ENCODE measurements around the gene ETS1.

The ETS1 gene

GRCh38 chr11:128587415-128587814 is at the start of gene ETS1:
Gene ETS1 (minus strand): TSS chr11:128587558. CDS start chr11:128573130, 14,428 bp downstream.
- no peak for DNase-seq (ENCODE audit: low spot score)

GRCh38 chr11:128634395-128634794 is 47.0 kb upstream of the ETS1 start:
- DNase-seq (ENCODE audit: low spot score), result no peak

- no peak for DNase-seq (ENCODE audit: low spot score)
These were observed 46.1 kb upstream of the ETS1 start for GRCh38 chr11:128633384-128633965.

GRCh38 chr11:128632141-128632791 is 44.9 kb upstream of the ETS1 start:
- peak; percentile 63 for DNase-seq (ENCODE audit: low spot score)

GRCh38 chr11:128630367-128631230 is 43.2 kb upstream of the ETS1 start:
- peak; percentile 79 for DNase-seq (ENCODE audit: low spot score)

- DNase-seq (ENCODE audit: low spot score), result no peak
These were observed 42.3 kb upstream of the ETS1 start for GRCh38 chr11:128629516-128630106.

- DNase-seq (ENCODE audit: low spot score), result no peak
These were observed 41.3 kb upstream of the ETS1 start for GRCh38 chr11:128628686-128629085.

GRCh38 chr11:128628325-128628673 is 40.9 kb upstream of the ETS1 start:
- no peak for DNase-seq (ENCODE audit: low spot score)

GRCh38 chr11:128627666-128628324 is 40.4 kb upstream of the ETS1 start:
- DNase-seq (ENCODE audit: low spot score), result no peak

- no peak for DNase-seq (ENCODE audit: low spot score)
These were observed 39.7 kb upstream of the ETS1 start for GRCh38 chr11:128626913-128627665.

GRCh38 chr11:128625746-128626145 is 38.4 kb upstream of the ETS1 start:
- no peak for DNase-seq (ENCODE audit: low spot score)

- DNase-seq (ENCODE audit: low spot score), result no peak
These were observed 38.0 kb upstream of the ETS1 start for GRCh38 chr11:128625326-128625725.

- DNase-seq (ENCODE audit: low spot score), result no peak
These were observed 37.2 kb upstream of the ETS1 start for GRCh38 chr11:128624269-128625175.

- no peak for DNase-seq (ENCODE audit: low spot score)
These were observed 35.7 kb upstream of the ETS1 start for GRCh38 chr11:128623091-128623490.

GRCh38 chr11:128621601-128622501 is 34.5 kb upstream of the ETS1 start:
- peak; percentile 95 for DNase-seq (ENCODE audit: low spot score)

- DNase-seq (ENCODE audit: low spot score), result no peak
These were observed 33.1 kb upstream of the ETS1 start for GRCh38 chr11:128620309-128621100.

- DNase-seq (ENCODE audit: low spot score), result no peak
These were observed 32.4 kb upstream of the ETS1 start for GRCh38 chr11:128619540-128620308.

GRCh38 chr11:128619007-128619406 is 31.6 kb upstream of the ETS1 start:
- DNase-seq (ENCODE audit: low spot score), result no peak
